Measurements from ENCODE around the gene TOM1L2. TPM values are rescaled to one million over a fixed set of nuclear protein-coding genes. Genes with fewer than 3 reads are reported as not detected.

The TOM1L2 gene
- total and polyA plus RNA-seq, 12 donors: 29.6 to 437 (median 67.7) TPM

- Histone ChIP-seq H3K4me1 (replicated peaks in 1 of 2) (no peaks in the 10 kb centered on the region), H3K9me3 (replicated peaks in 1 of 3) (no peaks in the 10 kb centered on the region), H3K27ac (no peak overlapping the region), H3K27me3 (no peaks in the 10 kb centered on the region), H3K4me3 (no peak overlapping the region), H3K36me3 (replicated peaks in 1 of 2) (peaks cover 0 to 28% of the 10 kb centered on the region in 2 donors)
- DNase-seq: peak in 1 of 7 donors; percentile 68
- WGBS, 4 donors: 90 to 98% (median 95%) methylated on average over 4 of the region's 4 CpGs
- intact Hi-C loops (cut with DNase I): loop anchor here (5.0 to 10.0 kb wide), 2 partner anchors 138 to 151 kb away; partner anchors contain the start of genes ATPAF2 (in 1 of the 2) and GID4 (in 1 of the 2)
- TF ChIP-seq CTCF (IDR thresholded peaks at IDR 0.05) (no peak), POLR2A (IDR thresholded peaks at IDR 0.05) (no peak)
Measured at GRCh38 chr17:17886726-17887125, 85.5 kb downstream of the TOM1L2 start.

- intact Hi-C loops (cut with DNase I): loop anchor here (5.0 to 10.0 kb wide), 2 partner anchors 139 to 151 kb away; partner anchors contain the start of genes ATPAF2 (in 1 of the 2) and GID4 (in 1 of the 2)
- Histone ChIP-seq H3K9me3 (replicated peaks in 1 of 3) (no peaks in the 10 kb centered on the region), H3K27ac (no peak overlapping the region), H3K36me3 (replicated peaks in 1 of 2) (peaks cover 0 to 28% of the 10 kb centered on the region in 2 donors), H3K4me3 (no peak overlapping the region), H3K4me1 (replicated peaks in 1 of 2) (no peaks in the 10 kb centered on the region), H3K27me3 (no peaks in the 10 kb centered on the region)
- TF ChIP-seq CTCF (IDR thresholded peaks at IDR 0.05) (no peak), POLR2A (IDR thresholded peaks at IDR 0.05) (no peak)
- DNase-seq: no peak
- WGBS, 4 donors: 82 to 95% (median 91%) methylated on average over 6 of the region's 6 CpGs
Measured at GRCh38 chr17:17886226-17886625, 86.0 kb downstream of the TOM1L2 start.

GRCh38 chr17:17884391-17885357 is 87.5 kb downstream of the TOM1L2 start:
- Histone ChIP-seq H3K27me3 (no peaks in the 10 kb centered on the region), H3K36me3 (replicated peaks in 1 of 2) (peaks cover 0 to 28% of the 10 kb centered on the region in 2 donors), H3K27ac (no peak overlapping the region), H3K4me3 (no peak overlapping the region), H3K4me1 (replicated peaks in 1 of 2) (peaks cover 0 to 7% of the 10 kb centered on the region in 2 donors), H3K9me3 (replicated peaks in 1 of 3) (no peaks in the 10 kb centered on the region)
- intact Hi-C loops (cut with DNase I): loop anchor here (5.0 to 10.0 kb wide), 2 partner anchors 140 to 153 kb away; partner anchors contain the start of genes ATPAF2 (in 1 of the 2) and GID4 (in 1 of the 2)
- WGBS, 4 donors: 91 to 99% (median 94%) methylated on average over 16 of the region's 16 CpGs
- TF ChIP-seq POLR2A (IDR thresholded peaks at IDR 0.05) (no peak), CTCF (IDR thresholded peaks at IDR 0.05) (no peak)
- no peak for DNase-seq

- Histone ChIP-seq H3K27me3 (no peaks in the 10 kb centered on the region), H3K4me1 (replicated peaks in 1 of 2) (peaks cover 4 to 16% of the 10 kb centered on the region in 2 donors), H3K9me3 (replicated peaks in 1 of 3) (no peaks in the 10 kb centered on the region), H3K27ac (no peak overlapping the region), H3K36me3 (replicated peaks in 1 of 2) (peaks cover 0 to 35% of the 10 kb centered on the region in 2 donors), H3K4me3 (no peak overlapping the region)
- 74 to 97% (median 90%) methylated on average over 3 of the region's 3 CpGs for WGBS, 4 donors
- intact Hi-C loops (cut with DNase I): loop anchor here in 1 of 2 donors (10.0 kb wide), 1 partner anchor 141 kb away; no protein-coding TSS in a partner anchor
- no peak for TF ChIP-seq CTCF (IDR thresholded peaks at IDR 0.05)
- no peak for TF ChIP-seq POLR2A (IDR thresholded peaks at IDR 0.05)
- no peak for DNase-seq
Measured at GRCh38 chr17:17883801-17884200, 88.4 kb downstream of the TOM1L2 start.

All from adrenal gland (tissue), 12 donors.